H54 (cell line): ENCODE results near the gene SPTAN1.

Source experiments
- DNase-seq: peaks from one replicate; pipeline ENCODE4 v3.0.0; 2011; ENCODE audit warnings: low spot score, mixed read lengths; ENCODE audit not compliant: insufficient read length
- FAIRE-seq: peaks from 3 replicates; lab custom pipeline; 2011; peaks lifted over from hg19 to GRCh38; lab: Jason Lieb, UNC
- POLR2A ChIP-seq: IDR thresholded peaks from 2 replicates; pipeline ENCODE4 v1.6.1; 2011; ENCODE audit warnings: low read depth, mild to moderate bottlenecking, low read length

SPTAN1 gene

DNA sequence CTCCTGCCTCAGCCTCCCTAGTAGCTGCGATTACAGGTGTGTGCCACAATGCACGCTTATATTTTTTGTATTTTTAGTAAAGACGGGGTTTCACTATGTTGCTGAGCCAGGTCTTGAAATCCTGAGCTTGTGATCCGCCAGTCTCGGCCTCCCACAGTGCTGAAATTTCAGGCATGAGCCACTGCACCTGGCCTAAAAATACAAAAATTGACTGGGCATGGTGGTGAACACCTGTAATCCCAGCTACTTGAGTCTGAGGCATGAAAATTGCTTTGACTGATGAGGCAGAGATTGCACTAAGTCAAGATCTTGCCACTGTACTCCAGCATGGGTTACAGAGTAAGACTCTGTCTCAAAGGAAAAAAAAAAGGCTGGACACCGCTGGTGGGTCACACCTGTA lies 117.4 kb downstream of the SPTAN1 start:
- DNase-seq (no peak), FAIRE-seq (no peak)
- TF ChIP-seq POLR2A, result no peak

DNA sequence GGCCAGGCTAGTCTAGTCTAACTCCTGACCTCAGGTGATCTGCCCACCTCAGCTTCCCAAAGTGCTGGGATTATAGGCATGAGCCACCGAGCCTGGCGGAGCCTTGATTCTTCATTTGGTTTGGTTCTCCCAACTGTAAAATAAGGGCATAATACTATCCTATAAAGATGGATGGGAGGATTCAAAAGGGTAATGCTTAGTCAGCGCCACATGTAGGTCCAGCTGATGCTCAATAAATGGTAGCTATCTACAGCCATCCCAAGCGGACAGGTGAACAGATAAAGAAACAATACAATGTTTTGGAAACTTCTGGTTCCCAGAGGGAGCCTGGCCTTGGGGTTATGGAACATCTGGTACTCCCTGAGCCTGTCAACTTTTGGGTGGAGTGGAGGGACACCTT lies 123.0 kb downstream of the SPTAN1 start:
- TF ChIP-seq POLR2A, result no peak
- no peak for FAIRE-seq
- no peak for DNase-seq

DNA sequence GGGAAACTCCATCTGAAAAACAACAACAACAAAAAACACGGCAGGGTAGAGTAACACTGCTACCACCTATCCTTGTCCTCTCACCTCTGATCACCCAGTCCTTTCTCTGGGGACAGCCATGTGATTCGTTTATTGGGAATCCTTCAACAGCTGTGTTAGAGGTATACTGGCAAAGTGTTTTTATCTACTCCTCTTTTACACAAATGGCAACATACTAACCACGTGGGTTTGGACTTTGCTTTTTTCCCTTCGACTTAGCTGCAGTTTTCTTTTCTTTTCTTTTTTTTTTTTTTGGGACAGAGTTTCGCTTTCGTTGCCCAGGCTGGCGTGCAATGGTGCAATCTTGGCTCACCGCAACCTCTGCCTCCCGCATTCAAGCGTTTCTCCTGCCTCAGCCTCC lies 125.4 kb downstream of the SPTAN1 start:
- DNase-seq (no peak), FAIRE-seq (no peak)
- TF ChIP-seq POLR2A, result no peak
